Stimulated activated CD4-positive, alpha-beta T cell treated with anti-CD3 and anti-CD28 coated beads, TNF-alpha, amount 100 ng/mL, for 1 hour (primary cell): ENCODE measurements around the gene ZNF428.

Source experiments
- DNase-seq, 3 donors: peaks; one replicate each; pipeline ENCODE4 v3.0.0-alpha.2; 2020; ENCODE audit warnings: low read depth in 3 of 3, low spot score in 1 of 3

Gene ZNF428

DNA sequence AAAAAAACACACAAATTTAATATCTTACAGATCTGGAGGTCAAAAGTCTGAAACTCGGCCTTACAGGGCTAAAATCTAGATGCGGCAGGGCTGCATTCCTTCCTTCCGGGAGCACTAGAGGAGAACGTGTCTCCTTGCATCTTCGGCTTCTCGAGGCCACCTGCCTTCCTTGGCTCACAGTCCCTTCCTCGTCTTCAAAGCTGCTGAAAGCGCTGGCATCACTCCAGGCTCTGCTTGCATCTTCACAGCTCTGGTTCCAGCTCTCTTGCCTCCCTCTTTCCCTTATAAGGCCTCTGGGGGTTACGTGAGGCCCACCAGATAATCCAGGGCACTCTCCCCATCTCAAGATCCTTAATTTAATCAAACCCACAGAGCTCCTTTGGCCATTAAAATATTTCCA lies 54.6 kb downstream of the ZNF428 start:
- no peak for DNase-seq

- DNase-seq: no peak
These were observed 55.5 kb downstream of the ZNF428 start for GRCh38 chr19:43563816-43564457.

DNA sequence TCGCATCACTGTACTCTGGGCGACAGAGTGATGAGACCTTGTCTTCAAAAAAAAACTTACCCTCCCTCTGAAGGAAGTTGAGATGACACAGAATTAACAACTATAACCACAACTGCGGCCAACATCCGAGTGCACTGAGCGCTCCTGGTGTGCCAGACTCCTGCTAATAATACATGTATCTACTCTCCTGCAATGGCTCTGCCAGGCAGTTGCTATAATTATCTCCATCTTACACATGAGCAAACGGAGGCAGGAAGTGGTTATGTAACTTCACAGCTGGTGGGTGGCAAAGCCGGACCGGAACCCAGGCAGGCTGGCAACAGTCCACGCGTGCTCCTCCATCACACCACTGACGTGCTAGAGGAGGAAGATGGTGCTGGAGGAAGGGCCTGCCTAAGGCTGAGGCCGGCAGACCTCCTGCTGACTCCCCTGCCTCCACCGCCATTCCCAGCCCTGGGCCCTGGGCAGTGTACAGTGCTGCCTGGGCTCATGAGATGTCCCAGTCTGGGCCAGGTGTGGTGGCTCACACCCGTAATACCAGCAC lies 56.7 kb downstream of the ZNF428 start:
- DNase-seq: peak; percentile 23 to 55 (median 40)

DNA sequence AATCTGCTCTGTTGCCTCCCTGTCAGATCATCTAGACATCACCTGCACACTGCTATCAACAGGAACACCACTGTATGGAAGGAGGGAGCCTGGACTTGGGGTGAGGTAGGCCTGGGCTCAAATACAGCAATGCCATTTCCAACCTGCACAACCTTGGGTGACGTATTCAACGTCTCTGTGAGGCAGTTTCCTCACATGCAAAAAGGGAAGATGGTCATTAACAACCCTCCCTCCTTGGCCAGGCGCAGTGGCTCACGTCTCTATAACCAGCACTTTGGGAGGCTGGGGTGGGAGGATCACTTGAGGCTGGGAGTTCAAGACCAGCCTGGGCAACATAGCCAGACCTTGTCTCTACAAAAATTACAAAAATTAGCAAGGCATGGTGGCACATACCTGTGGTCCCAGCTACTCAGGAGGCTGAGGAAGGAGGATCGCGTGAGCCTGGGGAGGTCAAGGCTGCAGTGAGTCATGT lies 57.2 kb downstream of the ZNF428 start:
- no peak for DNase-seq

DNA sequence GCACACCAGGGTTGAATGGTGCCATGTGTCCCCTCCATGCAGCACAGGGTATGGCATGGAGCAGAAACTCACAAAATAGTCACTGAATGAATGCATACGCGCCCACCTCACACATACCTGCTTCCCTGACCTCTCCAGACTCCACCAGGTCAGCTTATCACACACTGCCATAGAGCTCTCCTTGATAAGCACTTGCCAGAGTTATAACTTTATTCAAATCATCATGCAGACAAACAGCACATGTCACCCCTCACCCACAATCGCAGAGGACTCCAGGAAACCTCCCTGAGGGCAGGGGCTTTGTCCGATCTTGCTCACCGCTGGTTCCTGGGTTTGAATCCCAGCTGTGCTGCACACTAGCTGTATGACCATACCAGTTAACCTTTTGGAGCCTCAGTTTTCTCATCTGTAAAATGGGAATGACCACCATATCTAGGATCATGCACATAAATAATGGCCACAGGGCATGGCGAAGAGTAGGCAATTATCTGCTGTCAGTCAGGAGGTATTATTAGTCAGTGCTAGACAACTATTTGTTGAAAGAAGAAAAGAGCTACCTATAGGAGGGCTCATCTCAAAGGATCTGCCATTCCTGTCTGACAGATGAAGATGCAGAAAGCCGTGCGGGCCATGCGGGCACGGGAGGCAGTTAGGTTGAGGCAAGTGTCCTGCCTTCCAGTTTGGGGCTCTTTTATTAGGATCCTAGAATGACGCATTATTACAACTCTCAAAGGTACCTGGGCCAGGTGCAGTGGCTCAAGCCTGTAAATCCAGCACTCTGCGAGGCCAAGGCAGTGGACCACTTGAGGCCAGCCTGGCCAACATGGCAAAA lies 58.1 kb downstream of the ZNF428 start:
- DNase-seq: no peak

- DNase-seq: no peak
These were observed 58.7 kb downstream of the ZNF428 start for GRCh38 chr19:43560687-43561086.
